Lung (tissue), 12 donors: Measurements from ENCODE around the gene LIX1. TPM values are rescaled to one million over a fixed set of nuclear protein-coding genes. Genes with fewer than 3 reads are reported as not detected.

Experiments
- ATAC-seq: fragments of 200-7000 bp; cut with Tn5 transposase; one replicate; pipeline ENCODE4 v1.9.1; 2020; ENCODE audit warnings: moderate number of reproducible peaks; ENCODE audit not compliant: insufficient read depth, low FRiP score
- DNase-seq, 3 donors: peaks; one replicate each; pipeline ENCODE4 v3.0.0-alpha.2; 2013 to 2017
- H3K27ac ChIP-seq, 2 donors: one replicate each; pipeline ENCODE4 v1.5.1; 2013; ENCODE audit warnings: mild to moderate bottlenecking in 2 of 2, moderate library complexity in 2 of 2, control low read depth in 1 of 2, inconsistent platforms in 1 of 2, low read depth in 1 of 2, low read length in 1 of 2
- H3K27me3 ChIP-seq, 3 donors: one replicate each; pipeline ENCODE4 v1.5.1; 2013; ENCODE audit warnings: low read length in 2 of 3; ENCODE audit not compliant: control insufficient read depth in 3 of 3, insufficient read depth in 3 of 3
- H3K36me3 ChIP-seq, 4 donors: one replicate each; pipeline ENCODE4 v1.5.1; 2013; ENCODE audit warnings: low read length in 4 of 4, mild to moderate bottlenecking in 1 of 4, moderate library complexity in 1 of 4; ENCODE audit not compliant: control insufficient read depth in 4 of 4, insufficient read depth in 4 of 4
- H3K4me1 ChIP-seq, 5 donors: one replicate each; pipeline ENCODE4 v1.5.1; 2013; ENCODE audit warnings: low read length in 5 of 5, mild to moderate bottlenecking in 2 of 5, moderate library complexity in 1 of 5; ENCODE audit not compliant: control insufficient read depth in 5 of 5, insufficient read depth in 5 of 5
- H3K4me3 ChIP-seq: one replicate; pipeline ENCODE4 v1.5.1; 2013; ENCODE audit warnings: mild to moderate bottlenecking, control low read depth, moderate library complexity
- H3K9ac ChIP-seq, 2 donors: one replicate each; pipeline ENCODE4 v1.5.1; 2013; ENCODE audit warnings: low read length in 2 of 2, control low read depth in 1 of 2; ENCODE audit not compliant: insufficient read depth in 1 of 2
- H3K9me3 ChIP-seq, 4 donors: one replicate each; pipeline ENCODE4 v1.5.1; 2013; ENCODE audit warnings: low read length in 3 of 4, mild to moderate bottlenecking in 1 of 4, moderate library complexity in 1 of 4; ENCODE audit not compliant: control insufficient read depth in 4 of 4, insufficient read depth in 3 of 4
- WGBS, 2 donors: extraction: QIAGEN DNeasy Blood & Tissue Kit; methylation state at CpG; one replicate each; pipeline ENCODE4 v1.1.7; 2013; 5-methylcytosine and 5-hydroxymethylcytosine counted together
- polyA plus RNA-seq, 2 donors: library from polyadenylated mRNA; stranded (reverse); fragments of 200-250 nt; gene quantifications; one replicate each; pipeline ENCODE4 v1.2.1, GENCODE V29; 2013
- total RNA-seq, 2 donors: library from RNA; depleted of rRNA in 1 of 2; stranded (reverse); fragments of >200 nt in 1 of 2; gene quantifications; one replicate each; pipeline ENCODE4 v1.2.1, GENCODE V29; 2014 to 2021
- TF ChIP-seq, protein P1 (sequence below): IDR thresholded peaks from 2 replicates; pipeline ENCODE4 v1.5.1; 2012; ENCODE audit warnings: mild to moderate bottlenecking; ENCODE audit errors: control extremely low read depth, extremely low read depth
- donor health status: control.
- donor health status: control.
- donor health status: Bipolar disorder and iron deficiency.
- donor health status: healthy.
- donor health status: DM: yes; HTN: yes; CAD: no.

Gene LIX1
- total and polyA plus RNA-seq, 4 donors: 0.11 TPM; not detected in 3

DNA sequence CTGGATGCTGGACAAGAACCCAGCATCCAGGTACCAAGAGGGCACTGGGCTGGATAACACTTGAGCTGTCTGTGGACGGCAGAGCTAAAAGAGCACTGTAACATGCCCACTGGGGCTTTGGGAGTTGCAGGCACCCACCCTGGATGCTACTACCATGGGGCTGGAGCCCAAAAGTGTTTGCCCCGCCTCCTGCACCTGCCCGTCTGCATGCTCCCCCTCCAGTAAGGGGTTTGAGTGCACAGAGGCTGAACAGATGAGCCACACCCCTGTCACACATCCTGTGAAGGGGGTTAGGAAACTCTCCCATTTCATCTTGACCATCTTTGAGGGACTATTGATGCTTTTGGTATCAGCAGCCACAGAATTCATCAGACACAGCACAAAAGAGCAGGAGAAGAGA is 69.0 kb downstream of the LIX1 start:
- 94 to 98% methylated on average over 3 of the region's 3 CpGs for WGBS, 2 donors
- no peaks in the 10 kb centered on the region for H3K9me3 ChIP-seq
- no peak overlapping the region for H3K9ac ChIP-seq
- TF ChIP-seq, protein P1, sequence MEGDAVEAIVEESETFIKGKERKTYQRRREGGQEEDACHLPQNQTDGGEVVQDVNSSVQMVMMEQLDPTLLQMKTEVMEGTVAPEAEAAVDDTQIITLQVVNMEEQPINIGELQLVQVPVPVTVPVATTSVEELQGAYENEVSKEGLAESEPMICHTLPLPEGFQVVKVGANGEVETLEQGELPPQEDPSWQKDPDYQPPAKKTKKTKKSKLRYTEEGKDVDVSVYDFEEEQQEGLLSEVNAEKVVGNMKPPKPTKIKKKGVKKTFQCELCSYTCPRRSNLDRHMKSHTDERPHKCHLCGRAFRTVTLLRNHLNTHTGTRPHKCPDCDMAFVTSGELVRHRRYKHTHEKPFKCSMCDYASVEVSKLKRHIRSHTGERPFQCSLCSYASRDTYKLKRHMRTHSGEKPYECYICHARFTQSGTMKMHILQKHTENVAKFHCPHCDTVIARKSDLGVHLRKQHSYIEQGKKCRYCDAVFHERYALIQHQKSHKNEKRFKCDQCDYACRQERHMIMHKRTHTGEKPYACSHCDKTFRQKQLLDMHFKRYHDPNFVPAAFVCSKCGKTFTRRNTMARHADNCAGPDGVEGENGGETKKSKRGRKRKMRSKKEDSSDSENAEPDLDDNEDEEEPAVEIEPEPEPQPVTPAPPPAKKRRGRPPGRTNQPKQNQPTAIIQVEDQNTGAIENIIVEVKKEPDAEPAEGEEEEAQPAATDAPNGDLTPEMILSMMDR: no peak
- H3K4me1 ChIP-seq: no peaks in the 10 kb centered on the region
- ATAC-seq (no peak), DNase-seq (no peak)
- no peaks in the 10 kb centered on the region for H3K27me3 ChIP-seq
- no peak overlapping the region for H3K27ac ChIP-seq
- no peaks in the 10 kb centered on the region for H3K36me3 ChIP-seq
- H3K4me3 ChIP-seq: no peak overlapping the region

DNA sequence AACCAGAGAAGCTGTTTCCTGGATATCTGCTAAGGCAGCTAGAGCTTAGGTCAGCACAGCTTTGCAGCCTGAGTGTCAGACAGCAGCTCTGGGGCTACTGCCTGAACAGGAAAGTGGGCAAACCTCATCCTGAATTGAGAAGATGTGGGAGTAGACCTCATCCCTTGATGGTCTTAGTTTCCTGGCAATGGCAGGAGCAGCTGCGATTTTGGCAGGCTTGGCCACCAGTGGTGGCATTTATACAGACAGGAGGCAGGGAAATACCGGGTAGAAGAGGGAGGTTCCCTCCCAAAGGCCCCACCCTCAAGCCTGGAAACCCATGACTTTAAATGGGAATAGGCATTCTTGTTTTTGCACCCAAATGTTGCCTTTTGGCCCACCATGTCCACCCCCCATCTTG is 69.7 kb downstream of the LIX1 start:
- no peaks in the 10 kb centered on the region for H3K27me3 ChIP-seq
- TF ChIP-seq, protein P1: no peak
- H3K4me1 ChIP-seq: peaks cover 0 to 4% (median 0%) of the 10 kb centered on the region in 5 donors
- H3K9me3 ChIP-seq: no peaks in the 10 kb centered on the region
- no peak overlapping the region for H3K9ac ChIP-seq
- H3K36me3 ChIP-seq: no peaks in the 10 kb centered on the region
- WGBS, 2 donors: 79 to 100% methylated on average over 2 of the region's 2 CpGs
- no peak overlapping the region for H3K27ac ChIP-seq
- DNase-seq (no peak), ATAC-seq (no peak)
- no peak overlapping the region for H3K4me3 ChIP-seq

DNA sequence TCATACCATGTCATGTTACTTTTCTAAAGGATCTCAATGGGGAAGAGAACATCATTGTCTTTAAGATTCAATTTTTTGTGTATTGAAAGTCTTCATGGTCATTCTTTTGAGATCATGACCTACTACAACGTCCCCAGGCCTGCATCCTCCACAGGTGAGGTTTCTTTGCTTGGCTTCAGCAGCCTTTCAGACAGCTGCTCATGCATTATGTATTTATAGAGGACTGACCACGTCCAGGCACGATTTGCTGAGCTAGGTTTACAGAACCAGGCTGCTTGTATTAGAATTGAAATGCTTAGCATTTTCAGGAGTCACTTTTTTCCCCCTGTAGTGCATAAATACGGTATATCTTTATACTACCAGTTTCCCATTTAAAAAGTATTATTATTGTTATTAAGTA is 70.4 kb downstream of the LIX1 start:
- TF ChIP-seq, protein P1: no peak
- no peak for ATAC-seq
- Histone ChIP-seq H3K27ac (no peak overlapping the region), H3K27me3 (no peaks in the 10 kb centered on the region), H3K9me3 (no peaks in the 10 kb centered on the region), H3K4me3 (no peak overlapping the region), H3K4me1 (peaks cover 0 to 8% (median 0%) of the 10 kb centered on the region in 5 donors), H3K9ac (no peak overlapping the region), H3K36me3 (no peaks in the 10 kb centered on the region)
- 88 to 94% methylated on average over 4 of the region's 4 CpGs for WGBS, 2 donors
- no peak for DNase-seq

DNA sequence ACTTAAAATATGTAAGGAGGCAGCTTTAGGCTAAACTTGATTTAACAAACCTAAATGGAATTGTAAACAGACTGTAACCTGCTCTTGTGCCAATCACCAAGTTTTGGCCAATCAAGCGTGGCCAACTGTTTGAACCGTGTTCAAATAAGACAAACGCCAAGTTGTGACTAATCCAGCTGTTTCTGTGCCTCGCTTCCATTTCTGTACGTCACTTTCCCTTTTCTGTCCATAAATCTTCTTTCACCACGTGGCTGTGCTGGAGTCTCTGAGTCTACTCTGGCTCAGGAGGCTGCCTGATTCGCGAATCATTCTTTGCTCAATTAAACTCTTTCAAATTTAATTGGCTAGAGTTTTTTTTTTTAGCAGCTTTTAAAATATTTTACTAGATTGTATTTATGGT is 71.3 kb downstream of the LIX1 start:
- Histone ChIP-seq H3K4me3 (no peak overlapping the region), H3K9ac (no peak overlapping the region), H3K9me3 (no peaks in the 10 kb centered on the region), H3K27me3 (no peaks in the 10 kb centered on the region), H3K4me1 (peaks cover 0 to 15% (median 0%) of the 10 kb centered on the region in 5 donors), H3K27ac (no peak overlapping the region), H3K36me3 (no peaks in the 10 kb centered on the region)
- peak in 2 of 3 donors; percentile 62 to 63 for DNase-seq
- WGBS, 2 donors: 70 to 76% methylated on average over 8 of the region's 8 CpGs
- ATAC-seq: no peak
- TF ChIP-seq, protein P1: no peak
